H9 (cell line): ENCODE data around the gene POLL. TPM values are rescaled to one million over a fixed set of nuclear protein-coding genes. Genes with fewer than 3 reads are reported as not detected.

ENCODE experiments used
- DNase-seq: peaks from one replicate; pipeline ENCODE4 v3.0.0-alpha.2; 2017
- H2AFZ ChIP-seq: one replicate; pipeline ENCODE4 v1.6.1; 2013; ENCODE audit warnings: mild to moderate bottlenecking, low read length, control low read depth, moderate library complexity
- H2AK5ac ChIP-seq: 2 replicates; pipeline ENCODE4 v1.6.1; 2013; ENCODE audit warnings: low read length, control low read depth, mixed read lengths; ENCODE audit not compliant: insufficient read length
- H2BK120ac ChIP-seq: one replicate; pipeline ENCODE4 v1.6.1; 2013; ENCODE audit warnings: low read depth, mild to moderate bottlenecking, low read length, control low read depth, inconsistent platforms; ENCODE audit not compliant: poor library complexity, severe bottlenecking
- H2BK12ac ChIP-seq: 2 replicates; pipeline ENCODE4 v1.6.1; 2013; ENCODE audit warnings: low read length, control low read depth, mixed read lengths, low read depth; ENCODE audit not compliant: insufficient read length
- H2BK15ac ChIP-seq: 2 replicates; pipeline ENCODE4 v1.6.1; 2013; ENCODE audit warnings: low read depth, low read length, control low read depth
- H2BK20ac ChIP-seq: one replicate; pipeline ENCODE4 v1.6.1; 2013; ENCODE audit warnings: low read depth, mild to moderate bottlenecking, low read length, control low read depth, inconsistent platforms; ENCODE audit not compliant: poor library complexity, severe bottlenecking
- H2BK5ac ChIP-seq: 2 replicates; pipeline ENCODE4 v1.6.1; 2013; ENCODE audit warnings: low read length, control low read depth, mixed read lengths; ENCODE audit not compliant: insufficient read length
- H3K14ac ChIP-seq: 2 replicates; pipeline ENCODE4 v1.6.1; 2013; ENCODE audit warnings: low read length, control low read depth; ENCODE audit not compliant: insufficient read depth
- H3K18ac ChIP-seq: 2 replicates; pipeline ENCODE4 v1.6.1; 2013; ENCODE audit warnings: low read depth, mild to moderate bottlenecking, mixed read lengths, low read length, control low read depth; ENCODE audit not compliant: insufficient read length
- H3K23ac ChIP-seq: 2 replicates; pipeline ENCODE4 v1.6.1; 2013; ENCODE audit warnings: low read length, control low read depth, mixed read lengths, low read depth; ENCODE audit not compliant: insufficient read length
- H3K23me2 ChIP-seq: 2 replicates; pipeline ENCODE4 v1.6.1; 2013; ENCODE audit warnings: low read depth, mild to moderate bottlenecking, mixed read lengths, low read length, control low read depth; ENCODE audit not compliant: insufficient read length, poor library complexity, severe bottlenecking
- H3K27ac ChIP-seq: 2 replicates; pipeline ENCODE4 v1.5.1; 2013; ENCODE audit warnings: low read length, control low read depth, mixed read lengths, low read depth; ENCODE audit not compliant: insufficient read length
- H3K27me3 ChIP-seq: 2 replicates; pipeline ENCODE4 v1.6.1; 2013; ENCODE audit warnings: low read length, control low read depth, inconsistent platforms; ENCODE audit not compliant: insufficient read depth
- H3K4ac ChIP-seq: 2 replicates; pipeline ENCODE4 v1.6.1; 2013; ENCODE audit warnings: low read depth, mild to moderate bottlenecking, control low read depth, inconsistent platforms, low read length, moderate library complexity
- H3K4me1 ChIP-seq: 2 replicates; pipeline ENCODE4 v1.6.1; 2013; ENCODE audit warnings: low read length, control low read depth, inconsistent platforms; ENCODE audit not compliant: insufficient read depth
- H3K4me2 ChIP-seq: 2 replicates; pipeline ENCODE4 v1.6.1; 2013; ENCODE audit warnings: low read length, control low read depth, mixed read lengths; ENCODE audit not compliant: insufficient read length, insufficient read depth
- H3K56ac ChIP-seq: 2 replicates; pipeline ENCODE4 v1.6.1; 2013; ENCODE audit warnings: low read depth, mild to moderate bottlenecking, mixed read lengths, low read length, control low read depth; ENCODE audit not compliant: insufficient read length
- H3K79me1 ChIP-seq: 2 replicates; pipeline ENCODE4 v1.6.1; 2013; ENCODE audit warnings: low read depth, mild to moderate bottlenecking, moderate library complexity, low read length, control low read depth, inconsistent platforms; ENCODE audit not compliant: insufficient read depth, poor library complexity, severe bottlenecking
- H3K79me2 ChIP-seq: 2 replicates; pipeline ENCODE4 v1.6.1; 2013; ENCODE audit warnings: low read length, control low read depth, inconsistent platforms; ENCODE audit not compliant: insufficient read depth
- H3K9ac ChIP-seq: 2 replicates; pipeline ENCODE4 v1.6.1; 2013; ENCODE audit warnings: low read length, control low read depth, mixed read lengths; ENCODE audit not compliant: insufficient read length; ENCODE audit errors: extremely low read depth
- H3K9me3 ChIP-seq: one replicate; pipeline ENCODE4 v1.6.1; 2013; ENCODE audit warnings: low read depth, low read length, inconsistent platforms; ENCODE audit not compliant: control insufficient read depth
- H3T11ph ChIP-seq: one replicate; pipeline ENCODE4 v1.6.1; 2013; ENCODE audit warnings: mild to moderate bottlenecking, low read length, control low read depth, inconsistent platforms
- H4K20me1 ChIP-seq: one replicate; pipeline ENCODE4 v1.6.1; 2013; ENCODE audit not compliant: control insufficient read depth, insufficient read length, insufficient read depth
- H4K5ac ChIP-seq: 2 replicates; pipeline ENCODE4 v1.6.1; 2013; ENCODE audit warnings: low read depth, mild to moderate bottlenecking, mixed read lengths, low read length, control low read depth; ENCODE audit not compliant: insufficient read length
- H4K8ac ChIP-seq: replicated peaks from 2 replicates; pipeline ENCODE4 v1.6.1; 2013; ENCODE audit warnings: low read length, control low read depth, mixed read lengths, low read depth; ENCODE audit not compliant: insufficient read length
- H4K91ac ChIP-seq: 2 replicates; pipeline ENCODE4 v1.6.1; 2013; ENCODE audit warnings: low read depth, mild to moderate bottlenecking, moderate library complexity, mixed read lengths, low read length, control low read depth; ENCODE audit not compliant: insufficient read length
- H3K27ac Mint-ChIP-seq, 3 experiments: 2 replicates in 2 of 3; 3 replicates in 1 of 3; pipeline ENCODE4 v1.8.0; 2020 to 2021; ENCODE audit warnings: mixed read lengths in 3 of 3, mild to moderate bottlenecking in 1 of 3, moderate library complexity in 1 of 3
- H3K27me3 Mint-ChIP-seq: 2 replicates; pipeline ENCODE4 v1.8.0; 2021; ENCODE audit warnings: low read depth, mild to moderate bottlenecking, moderate library complexity, mixed read lengths
- H3K36me3 Mint-ChIP-seq, 3 experiments: 2 replicates in 2 of 3; 3 replicates in 1 of 3; pipeline ENCODE4 v1.8.0; 2020 to 2021; ENCODE audit warnings: low read depth in 3 of 3, mixed read lengths in 3 of 3; ENCODE audit not compliant: insufficient read depth in 1 of 3
- H3K4me1 Mint-ChIP-seq, 2 experiments: 2 replicates each; pipeline ENCODE4 v1.8.0; 2020; ENCODE audit warnings: mixed read lengths in 2 of 2
- H3K4me3 Mint-ChIP-seq, 2 experiments: 2 replicates in 1 of 2; 3 replicates in 1 of 2; pipeline ENCODE4 v1.8.0; 2020 to 2021; ENCODE audit warnings: mild to moderate bottlenecking in 2 of 2, mixed read lengths in 2 of 2, moderate library complexity in 1 of 2
- H3K9me3 Mint-ChIP-seq, 2 experiments: 2 replicates in 1 of 2; 3 replicates in 1 of 2; pipeline ENCODE4 v1.8.0; 2020; ENCODE audit warnings: mild to moderate bottlenecking in 2 of 2, mixed read lengths in 2 of 2, moderate library complexity in 1 of 2
- CTCF ChIP-seq: fragments of 200-600 bp; sonication (generic); conservative IDR thresholded peaks from 3 replicates; pipeline ENCODE4 v1.8.0; 2021; ENCODE audit warnings: antibody characterized with exemption, mild to moderate bottlenecking
- WGBS: extraction: QIAGEN DNeasy Blood & Tissue Kit; methylation state at CpG from one replicate; pipeline ENCODE4 v1.1.7; 2013; ENCODE audit warnings: missing lambda C conversion rate, low lambda C conversion rate, mixed read lengths; ENCODE audit not compliant: insufficient read length; ENCODE audit errors: extremely low coverage; 5-methylcytosine and 5-hydroxymethylcytosine counted together
- total RNA-seq: library from RNA; stranded (reverse); gene quantifications from 2 replicates; pipeline ENCODE4 v1.2.1, GENCODE V29; 2021

The POLL gene
- total RNA-seq, 1 experiment from 2014 or later: 30.8 TPM

- Histone ChIP-seq H2BK12ac (no peak overlapping the region), H3K4me1 (no peaks in the 10 kb centered on the region), H3K27me3 (no peaks in the 10 kb centered on the region), H4K5ac (no peak overlapping the region), H2BK20ac (no peak overlapping the region), H3K9me3 (no peaks in the 10 kb centered on the region), H3K56ac (no peak overlapping the region), H3T11ph (no peak overlapping the region), H3K79me1 (no peaks in the 10 kb centered on the region), H3K4me2 (no peak overlapping the region), H4K20me1 (no peaks in the 10 kb centered on the region), H2BK120ac (no peak overlapping the region), H3K27ac (no peak overlapping the region), H3K4ac (no peak overlapping the region), H4K91ac (no peak overlapping the region), H2AFZ (no peak overlapping the region), H2BK5ac (no peak overlapping the region), H3K79me2 (no peaks in the 10 kb centered on the region), H3K23ac (no peak overlapping the region), H3K14ac (no peak overlapping the region), H2BK15ac (no peak overlapping the region), H4K8ac (no peak overlapping the region), H3K9ac (no peak overlapping the region), H3K23me2 (no peaks in the 10 kb centered on the region), H3K18ac (no peak overlapping the region), H2AK5ac (no peak overlapping the region)
- Mint-ChIP-seq H3K9me3 (no peaks in the 10 kb centered on the region), H3K4me1 (peaks cover 30 to 33% of the 10 kb centered on the region in 2 experiments), H3K27ac (peak overlapping the region in 1 of 3 experiments; percentile 50; a peak in 1 of 7 replicates), H3K36me3 (peaks cover 6 to 28% (median 11%) of the 10 kb centered on the region in 3 experiments; a peak in 6 of 7 replicates), H3K4me3 (no peak overlapping the region), H3K27me3 (no peaks in the 10 kb centered on the region)
- no peak for DNase-seq
- no CpG with 5 or more reads among the region's 6 CpGs for whole genome bisulfite sequencing
- no peak for TF ChIP-seq CTCF
These were observed 31.9 kb upstream of the POLL start for GRCh38 chr10:101619983-101620382.
